ENCODE results near the gene TUBGCP6.

Gene TUBGCP6

GRCh38 chr22:50249341-50250248 lies 4.8 kb upstream of the TUBGCP6 start:
- no peak for DNase-seq

- DNase-seq = no peak
Observed at GRCh38 chr22:50248196-50249081, 3.6 kb upstream of the TUBGCP6 start.

DNA sequence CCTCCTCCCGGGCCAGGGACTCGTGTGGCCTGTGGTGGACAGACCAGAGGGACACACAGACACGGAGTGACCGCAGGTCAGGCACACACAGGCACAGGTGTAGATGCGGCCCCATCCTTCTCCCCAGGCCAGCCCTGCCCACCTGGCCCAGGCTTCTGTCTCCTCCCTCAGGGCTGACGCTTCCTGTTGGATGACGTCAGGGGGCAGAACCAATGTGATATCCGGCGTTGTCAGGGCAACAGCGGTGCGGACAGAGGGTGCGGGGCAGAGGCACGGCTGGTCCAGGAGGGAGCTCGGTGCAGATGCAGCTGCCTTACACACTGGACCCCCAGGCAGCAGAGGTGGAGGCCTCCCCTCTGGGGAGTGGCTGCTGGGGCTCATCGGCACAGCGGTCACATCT lies 2.9 kb upstream of the TUBGCP6 start:
- DNase-seq = no peak

GRCh38 chr22:50246242-50247175 lies 1.7 kb upstream of the TUBGCP6 start:
- DNase-seq = no peak

DNA sequence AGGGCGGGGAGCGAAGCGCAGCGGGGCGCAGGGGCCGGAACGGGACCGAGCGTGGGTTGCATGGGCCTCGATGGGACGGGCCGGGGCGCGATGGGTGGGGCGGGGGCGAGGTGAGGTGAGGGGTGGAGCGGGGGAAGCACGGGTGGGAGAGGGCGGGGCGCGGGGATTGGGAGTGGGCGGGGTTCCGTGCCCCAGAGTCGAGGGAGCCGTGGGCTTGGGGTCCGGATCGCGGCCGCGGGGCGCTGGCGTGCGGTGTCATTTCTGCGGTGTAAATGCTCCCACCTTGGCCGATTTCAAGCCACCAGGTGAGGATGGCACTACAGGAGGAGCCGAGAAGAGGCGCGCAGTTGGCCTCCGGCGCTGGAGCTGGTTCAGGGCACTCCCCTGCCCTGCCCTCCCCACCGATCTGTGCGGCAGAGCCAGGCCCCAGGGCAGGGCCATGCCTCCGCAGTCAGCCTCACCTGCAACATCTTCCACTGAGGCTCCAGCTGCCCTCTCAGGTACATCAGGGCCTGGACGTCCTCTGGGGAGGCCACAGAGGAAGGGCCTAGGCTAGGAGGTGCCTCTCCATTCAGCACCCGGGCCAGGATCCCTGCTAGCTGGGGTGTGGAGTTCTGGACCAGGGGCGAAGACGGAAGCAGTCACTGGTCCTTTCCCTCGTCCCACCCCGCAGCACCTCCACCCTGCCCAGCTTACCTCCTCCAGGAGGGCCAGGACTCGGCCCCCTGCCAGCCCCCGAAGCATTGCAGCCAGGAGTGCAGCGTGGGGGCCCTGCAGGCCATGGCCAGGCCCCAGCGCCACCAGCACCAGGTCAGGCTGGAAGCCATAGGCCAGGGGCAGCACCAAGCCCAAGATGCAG lies 620 bp upstream of the TUBGCP6 start:
- DNase-seq = no peak

DNA sequence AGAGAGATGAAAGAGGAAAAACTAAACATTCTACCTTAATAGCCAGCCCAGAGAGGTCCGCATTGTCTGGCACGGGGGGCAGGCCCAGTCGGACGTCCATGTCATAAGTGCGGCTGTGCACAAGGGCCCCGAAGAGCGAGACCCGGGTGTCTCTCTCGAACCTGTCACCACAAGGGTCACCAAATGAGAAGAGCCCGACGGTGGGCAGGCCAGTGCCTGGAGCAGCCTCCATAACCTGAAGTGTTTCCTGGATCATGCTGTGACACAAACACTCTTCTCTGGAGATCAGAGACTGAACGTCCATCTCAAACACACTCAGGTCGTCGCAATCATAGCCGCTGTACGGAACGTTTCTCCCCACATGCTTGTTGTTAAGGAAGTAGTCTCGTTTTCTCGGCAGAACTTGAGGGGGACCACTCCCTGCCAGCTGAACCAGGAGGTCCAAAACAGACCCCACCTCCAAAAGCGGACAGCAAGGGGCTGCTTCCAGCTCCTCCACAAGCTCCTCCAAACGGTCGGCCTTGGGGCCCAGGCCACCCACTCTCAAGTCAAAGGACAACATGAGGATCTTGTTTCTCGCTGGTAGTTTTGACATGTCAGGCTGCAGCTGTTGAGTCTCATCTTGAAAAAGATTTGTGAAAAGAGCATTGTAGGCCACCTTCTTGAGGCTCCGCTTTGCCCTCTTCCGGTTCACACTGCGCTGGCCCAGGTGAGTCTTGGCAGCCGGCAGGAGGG lies 971 bp downstream of the TUBGCP6 start:
- DNase-seq = no peak

DNA sequence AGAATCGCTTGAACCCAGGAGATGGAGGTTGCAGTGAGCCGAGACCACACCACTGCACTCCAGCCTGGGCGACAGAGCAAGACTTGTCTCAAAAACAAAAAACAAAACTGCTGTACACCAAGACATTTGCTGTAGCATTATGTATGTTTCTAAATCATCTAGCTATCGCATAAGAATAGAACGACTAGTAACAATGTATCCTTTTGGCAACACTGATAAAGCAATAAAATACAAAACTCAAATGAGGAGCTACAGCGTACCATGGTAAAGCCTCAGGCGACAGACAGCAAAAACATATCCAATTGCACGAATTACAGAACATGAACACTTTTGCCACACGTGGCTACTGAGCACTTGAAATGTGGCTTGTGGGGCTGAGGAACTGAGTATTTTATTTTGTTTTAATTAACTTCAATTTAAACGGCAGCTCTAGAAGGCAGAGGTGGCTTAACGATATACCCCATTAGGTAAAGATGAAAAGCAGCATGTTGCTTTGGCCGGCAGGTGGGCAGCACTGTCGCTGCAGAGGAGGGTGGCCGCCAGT lies 2.3 kb downstream of the TUBGCP6 start:
- no peak for DNase-seq

DNA sequence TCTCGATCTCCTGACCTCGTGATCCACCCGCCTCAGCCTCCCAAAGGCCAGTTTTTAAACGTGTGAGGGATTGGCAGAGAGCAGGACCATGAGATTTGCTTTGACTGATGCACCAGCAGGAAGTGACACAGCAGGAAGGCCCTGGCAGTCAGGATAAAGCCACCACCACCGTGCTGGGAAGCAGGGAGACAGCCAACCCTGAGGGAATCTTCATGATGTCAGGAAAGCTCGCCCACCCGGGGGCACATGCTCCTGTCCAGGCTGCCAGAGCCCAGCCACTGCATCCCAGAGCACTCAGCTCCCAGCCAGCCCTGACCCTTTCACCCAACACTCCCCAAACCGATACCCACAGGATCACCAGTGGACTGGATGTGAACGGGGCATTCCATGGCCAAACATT lies 6.1 kb downstream of the TUBGCP6 start:
- no peak for DNase-seq

DNA sequence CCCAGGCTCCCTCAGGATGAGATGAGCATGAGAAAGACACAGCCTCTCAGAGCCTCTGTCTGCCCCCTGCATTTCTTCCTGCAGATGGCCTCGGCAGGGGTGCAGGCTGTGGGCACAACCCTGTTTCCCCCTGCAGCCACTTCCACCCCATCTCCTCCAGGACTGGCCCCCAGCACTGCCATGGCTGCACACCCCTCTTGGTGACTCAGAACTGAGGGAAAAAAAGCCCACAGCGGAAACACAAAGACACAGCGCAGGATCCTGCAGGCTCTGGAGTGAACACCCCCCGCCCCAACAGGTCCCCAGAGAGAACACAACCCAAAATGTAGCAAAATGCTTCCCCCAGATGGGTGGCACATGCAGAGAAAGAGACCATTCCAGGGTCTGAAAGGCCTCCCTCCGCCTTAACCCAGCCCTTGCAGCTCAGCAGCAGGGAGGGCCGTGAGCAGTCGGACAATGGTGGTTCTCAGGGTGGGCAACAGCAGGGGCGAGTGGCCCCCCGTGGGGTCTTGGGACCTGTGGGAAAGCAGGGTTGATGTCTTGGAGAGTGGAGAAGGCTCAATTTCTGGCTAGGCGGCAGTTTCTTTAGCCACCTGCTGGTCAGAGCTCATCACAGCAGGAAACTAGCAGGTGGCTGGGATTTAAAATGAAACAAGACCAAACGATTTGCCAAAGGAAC lies 8.0 kb downstream of the TUBGCP6 start:
- DNase-seq = no peak

GRCh38 chr22:50233223-50233622 lies 11.6 kb downstream of the TUBGCP6 start:
- no peak for DNase-seq

DNA sequence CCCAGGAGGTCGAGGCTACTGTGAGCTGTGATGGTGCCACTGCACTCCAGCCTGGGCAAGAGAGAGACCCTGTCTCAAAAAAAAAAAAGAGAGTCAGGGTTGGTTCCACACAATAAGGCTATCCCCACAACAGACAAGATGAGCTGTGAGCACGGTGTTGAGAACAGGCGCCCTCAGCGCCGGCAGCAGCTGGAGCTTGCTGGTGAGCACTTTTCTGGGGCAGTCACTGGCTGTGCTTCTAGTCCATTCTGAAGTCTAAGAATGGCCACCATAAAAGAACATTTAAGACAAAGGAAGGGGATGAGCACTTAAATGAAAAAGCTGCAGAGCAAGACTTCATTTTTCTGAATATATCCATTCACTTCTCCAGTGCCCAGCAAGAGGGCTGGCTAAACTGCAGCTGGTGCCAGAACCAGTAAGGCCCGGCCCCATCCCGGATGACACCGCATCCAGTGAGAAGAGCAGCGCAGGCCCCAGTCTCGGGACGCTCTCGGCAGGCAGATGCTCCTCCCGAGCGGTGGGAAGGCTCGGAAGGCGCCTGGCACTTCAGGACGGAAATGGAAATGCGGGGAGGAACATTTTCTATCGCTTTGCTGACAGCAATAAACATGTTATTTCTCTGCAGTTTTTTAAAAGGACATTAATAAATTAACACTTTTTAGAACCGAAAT lies 12.2 kb downstream of the TUBGCP6 start:
- no peak for DNase-seq

GRCh38 chr22:50229370-50229769 lies 15.5 kb downstream of the TUBGCP6 start:
- no peak for DNase-seq

DNA sequence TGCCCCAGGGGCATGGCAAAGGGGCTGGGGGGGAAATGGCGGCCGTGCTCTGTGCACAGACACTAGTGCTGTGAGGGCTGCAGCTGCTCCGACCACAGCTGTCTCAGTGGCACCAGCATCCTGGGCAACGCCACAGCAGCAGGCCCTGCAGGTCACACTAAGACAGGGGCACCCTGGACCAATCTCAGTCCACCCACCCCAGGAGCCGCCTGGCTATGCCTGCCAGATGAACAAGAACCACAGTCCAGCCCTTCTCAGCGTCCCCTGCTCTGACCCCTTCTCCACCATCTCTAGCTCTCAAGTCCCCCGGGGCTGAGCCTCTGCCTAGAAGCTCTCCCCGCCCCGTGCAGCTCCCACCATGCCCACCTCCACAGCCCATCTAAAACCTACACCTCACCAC lies 16.5 kb downstream of the TUBGCP6 start:
- DNase-seq = no peak

GRCh38 chr22:50227579-50228215 lies 17.1 kb downstream of the TUBGCP6 start:
- no peak for DNase-seq

GRCh38 chr22:50226875-50227165 lies 18.0 kb downstream of the TUBGCP6 start:
- no peak for DNase-seq

GRCh38 chr22:50226063-50226874 lies 18.6 kb downstream of the TUBGCP6 start:
- DNase-seq = no peak

DNA sequence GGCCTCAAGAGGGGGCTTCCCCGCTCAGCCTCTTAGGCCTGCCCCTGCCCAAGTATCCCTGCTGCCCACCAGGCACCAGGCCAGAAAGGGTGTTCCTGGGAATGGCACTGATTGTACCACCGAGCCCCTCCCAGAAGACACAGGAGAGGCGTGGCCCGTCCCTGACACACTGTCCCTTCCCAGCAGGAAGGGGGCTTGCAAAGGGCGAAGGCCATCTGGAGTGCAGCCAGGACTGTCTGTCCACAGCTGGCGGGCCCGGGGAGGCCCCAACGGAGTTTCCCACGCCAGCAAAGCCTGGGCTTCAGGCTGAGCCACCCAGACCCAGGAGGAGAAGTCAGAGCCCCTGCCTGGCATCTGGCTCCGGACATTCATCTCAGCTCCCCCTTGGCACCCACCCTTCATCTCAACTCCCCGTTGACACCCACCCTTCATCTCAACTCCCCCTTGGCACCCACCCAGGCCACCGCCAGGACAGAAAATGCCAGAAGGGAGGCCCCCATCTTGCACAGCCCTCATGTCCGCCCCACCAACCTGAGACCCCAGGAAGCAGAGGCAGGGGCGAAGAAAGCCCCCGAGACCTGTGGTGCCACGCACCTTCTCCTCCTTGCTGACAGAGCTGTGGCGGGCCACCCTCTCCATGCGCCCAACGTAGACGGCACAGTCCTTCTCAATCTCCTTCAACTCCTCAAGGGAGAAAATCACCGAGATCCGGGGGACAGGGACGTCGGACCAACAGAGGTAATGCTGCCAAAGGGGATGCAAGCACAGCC lies 19.4 kb downstream of the TUBGCP6 start:
- no peak for DNase-seq

GRCh38 chr22:50224071-50224470 lies 20.8 kb downstream of the TUBGCP6 start:
- DNase-seq = no peak

Measured in NCI-H1092 treated with DMSO at 0.1 percent for 48 hours (cell line).